GM10266 (cell line): ENCODE measurements around the gene GMPR2.
A peak's percentile ranks its signal among the peaks of the same experiment; 100 is the strongest.

Experiments
- DNase-seq: peaks from one replicate; pipeline ENCODE4 v3.0.0; 2012; ENCODE audit errors: extremely low spot score
- TF ChIP-seq, protein P1 (sequence below): IDR thresholded peaks from 2 replicates; pipeline ENCODE4 v1.5.1; 2012; ENCODE audit warnings: mild to moderate bottlenecking, low read depth; ENCODE audit not compliant: control insufficient read depth, insufficient read depth; ENCODE audit errors: missing control alignments

The GMPR2 gene

GRCh38 chr14:24204163-24205146 is 28.3 kb upstream of the GMPR2 start:
- TF ChIP-seq, protein P1, sequence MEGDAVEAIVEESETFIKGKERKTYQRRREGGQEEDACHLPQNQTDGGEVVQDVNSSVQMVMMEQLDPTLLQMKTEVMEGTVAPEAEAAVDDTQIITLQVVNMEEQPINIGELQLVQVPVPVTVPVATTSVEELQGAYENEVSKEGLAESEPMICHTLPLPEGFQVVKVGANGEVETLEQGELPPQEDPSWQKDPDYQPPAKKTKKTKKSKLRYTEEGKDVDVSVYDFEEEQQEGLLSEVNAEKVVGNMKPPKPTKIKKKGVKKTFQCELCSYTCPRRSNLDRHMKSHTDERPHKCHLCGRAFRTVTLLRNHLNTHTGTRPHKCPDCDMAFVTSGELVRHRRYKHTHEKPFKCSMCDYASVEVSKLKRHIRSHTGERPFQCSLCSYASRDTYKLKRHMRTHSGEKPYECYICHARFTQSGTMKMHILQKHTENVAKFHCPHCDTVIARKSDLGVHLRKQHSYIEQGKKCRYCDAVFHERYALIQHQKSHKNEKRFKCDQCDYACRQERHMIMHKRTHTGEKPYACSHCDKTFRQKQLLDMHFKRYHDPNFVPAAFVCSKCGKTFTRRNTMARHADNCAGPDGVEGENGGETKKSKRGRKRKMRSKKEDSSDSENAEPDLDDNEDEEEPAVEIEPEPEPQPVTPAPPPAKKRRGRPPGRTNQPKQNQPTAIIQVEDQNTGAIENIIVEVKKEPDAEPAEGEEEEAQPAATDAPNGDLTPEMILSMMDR = no peak
- no peak for DNase-seq

GRCh38 chr14:24206260-24207103 is 26.2 kb upstream of the GMPR2 start:
- no peak for DNase-seq
- TF ChIP-seq, protein P1 = no peak

GRCh38 chr14:24207104-24207551 is 25.6 kb upstream of the GMPR2 start:
- no peak for DNase-seq
- TF ChIP-seq, protein P1 = no peak

GRCh38 chr14:24207625-24208024 is 25.1 kb upstream of the GMPR2 start:
- TF ChIP-seq, protein P1 = no peak

GRCh38 chr14:24211311-24211710 is 21.4 kb upstream of the GMPR2 start:
- TF ChIP-seq, protein P1 = no peak
- DNase-seq = no peak

More at GRCh38 chr14:24207625-24208024, 25.1 kb upstream of the GMPR2 start:
- no peak for DNase-seq

DNA sequence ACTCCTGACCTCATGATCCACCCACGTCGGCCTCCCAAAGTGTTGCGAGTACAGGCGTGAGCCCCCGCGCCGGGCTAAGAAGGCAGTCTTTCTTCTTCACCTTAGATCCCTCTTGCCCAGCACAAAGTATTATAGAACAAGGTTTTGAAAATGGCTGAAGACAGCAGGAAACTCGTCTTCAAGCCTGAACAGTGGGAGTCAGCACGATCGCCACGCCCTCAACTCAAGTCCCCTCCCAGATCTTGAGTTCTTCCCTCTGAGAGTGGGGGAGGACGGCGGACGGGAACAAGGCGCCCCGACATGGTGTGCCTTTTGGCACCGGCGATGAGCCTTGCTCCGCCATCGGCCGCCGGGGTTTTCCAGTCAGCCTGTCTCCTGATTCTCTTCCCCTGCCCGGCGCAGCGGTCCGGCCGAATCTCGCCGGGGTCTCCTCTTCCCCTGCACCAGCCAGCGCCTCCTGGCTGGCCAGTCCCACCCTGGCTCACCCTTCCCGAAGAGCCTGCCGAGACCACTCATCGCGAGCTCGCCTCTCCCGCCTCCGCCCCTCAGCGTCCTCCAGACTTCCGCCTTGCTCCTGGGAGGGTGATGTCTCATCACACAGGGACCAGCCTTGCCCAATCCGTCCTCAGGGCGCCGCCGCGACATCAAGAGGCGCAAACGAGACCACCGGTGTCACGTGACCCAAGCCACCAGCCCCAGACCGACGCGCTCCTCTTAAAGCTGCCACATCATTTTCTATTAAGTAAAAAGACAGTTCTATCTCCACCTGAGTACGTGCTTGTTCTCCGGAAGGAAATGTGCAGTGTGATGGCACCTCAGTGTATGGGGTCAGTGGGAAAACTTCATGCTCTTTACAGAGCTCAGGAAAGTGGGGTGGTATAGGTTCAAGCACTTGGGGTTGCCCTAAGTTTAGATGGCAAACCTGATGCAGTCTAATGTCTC is 19.5 kb upstream of the GMPR2 start, which contains the start of gene CHMP4A:
Gene CHMP4A (minus strand): TSS at position 565 of the 942 bp plus-strand sequence. CDS start 49 bp downstream, at position 516.
- TF ChIP-seq, protein P1 = peak; percentile 1
- DNase-seq = peak; percentile 92
